Articular chondrocyte of knee joint (primary cell): ENCODE data around the gene TFEC. TPM values are rescaled to one million over a fixed set of nuclear protein-coding genes. Genes with fewer than 3 reads are reported as not detected.

Experiments used
- total RNA-seq: library from RNA; depleted of rRNA; stranded (reverse); fragments of >200 nt; gene quantifications from 2 replicates; pipeline ENCODE4 v1.2.3, GENCODE V29; 2012

The TFEC gene, protein sequence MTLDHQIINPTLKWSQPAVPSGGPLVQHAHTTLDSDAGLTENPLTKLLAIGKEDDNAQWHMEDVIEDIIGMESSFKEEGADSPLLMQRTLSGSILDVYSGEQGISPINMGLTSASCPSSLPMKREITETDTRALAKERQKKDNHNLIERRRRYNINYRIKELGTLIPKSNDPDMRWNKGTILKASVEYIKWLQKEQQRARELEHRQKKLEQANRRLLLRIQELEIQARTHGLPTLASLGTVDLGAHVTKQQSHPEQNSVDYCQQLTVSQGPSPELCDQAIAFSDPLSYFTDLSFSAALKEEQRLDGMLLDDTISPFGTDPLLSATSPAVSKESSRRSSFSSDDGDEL
- 0.32 TPM in 1 of 2 replicates, not detected in the other for total RNA-seq

DNA sequence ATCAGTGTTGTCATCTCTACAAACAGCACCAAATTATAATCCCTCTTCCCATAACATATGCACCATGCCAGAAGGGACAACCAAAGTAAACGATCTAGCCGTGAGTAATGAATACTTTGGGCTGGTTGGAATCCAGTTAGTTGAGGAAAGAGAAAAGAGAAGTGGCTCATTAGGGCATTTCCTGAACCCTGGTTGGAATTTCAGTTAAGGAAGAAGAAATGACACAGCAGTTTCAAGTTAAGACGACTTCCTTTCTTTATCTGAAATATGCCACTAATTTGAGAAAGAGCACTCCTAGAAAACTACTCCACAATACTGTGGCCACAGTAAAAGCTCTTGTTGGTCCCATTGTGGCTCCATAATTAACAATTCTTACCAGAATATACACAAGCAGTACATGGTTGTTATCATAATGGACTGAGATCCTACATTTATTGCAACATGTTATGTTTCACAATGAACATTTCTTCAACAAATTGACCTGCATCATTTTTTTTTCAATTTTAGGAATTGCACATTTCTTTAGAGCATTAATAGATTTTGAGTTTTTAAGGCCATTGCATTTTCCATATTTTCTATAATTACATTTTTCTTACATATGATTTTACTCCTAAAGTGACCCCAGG is at the start of gene TFEC:
Gene TFEC (minus strand): TSS at position 113 of the 626 bp plus-strand sequence. CDS start 46,322 bp downstream, outside the sequence.

Other genes with a start within 250 kb of the TFEC start
- gene TES, start 179.8 kb upstream of the TFEC start, total RNA-seq: 49.9 and 83.6 TPM in 2 replicates